BE2C (cell line): ENCODE data around the gene KRT76.
"Not testable (repeated sequence)": the region's sequence is repeated elsewhere in the genome, so short reads cannot be mapped to it uniquely, and the experiment has no call there.

Experiments
- DNase-seq: peaks from one replicate; pipeline ENCODE4 v3.0.0-alpha.2; 2020
- H3K27me3 ChIP-seq: fragments of 250-450 bp; sonication (Bioruptor Pico); 2 replicates; pipeline ENCODE4 v1.5.1; 2020; ENCODE audit warnings: mild to moderate bottlenecking
- H3K36me3 ChIP-seq: fragments of 250-450 bp; sonication (Bioruptor Pico); 2 replicates; pipeline ENCODE4 v1.5.1; 2020; ENCODE audit warnings: mild to moderate bottlenecking
- H3K4me1 ChIP-seq: fragments of 250-450 bp; sonication (Bioruptor Pico); 2 replicates; pipeline ENCODE4 v1.5.1; 2020
- H3K4me3 ChIP-seq: 2 replicates; pipeline ENCODE4 v1.5.1; 2011; ENCODE audit warnings: low read depth, low read length
- H3K9me3 ChIP-seq: fragments of 250-450 bp; sonication (Bioruptor Pico); 2 replicates; pipeline ENCODE4 v1.5.1; 2020
- CTCF ChIP-seq: IDR thresholded peaks from 2 replicates; pipeline ENCODE4 v1.5.1; 2012; ENCODE audit warnings: mild to moderate bottlenecking, low read depth, low read length

KRT76 gene

GRCh38 chr12:52751795-52752194 lies 25.4 kb downstream of the KRT76 start:
- Histone ChIP-seq H3K27me3 (peaks cover 11% of the 10 kb centered on the region; the same call in 1 of the 2 replicates), H3K4me1 (no peaks in the 10 kb centered on the region), H3K36me3 (no peaks in the 10 kb centered on the region), H3K4me3 (no peak overlapping the region), H3K9me3 (no peaks in the 10 kb centered on the region)
- DNase-seq: no peak
- TF ChIP-seq CTCF: no peak

- peaks cover 15% of the 10 kb centered on the region; the same call in 1 of the 2 replicates for H3K27me3 ChIP-seq
- not testable (repeated sequence) for H3K36me3 ChIP-seq, H3K9me3 ChIP-seq, H3K4me3 ChIP-seq, H3K4me1 ChIP-seq, DNase-seq
These were observed 26.6 kb downstream of the KRT76 start for GRCh38 chr12:52750532-52750931.

GRCh38 chr12:52749827-52750226 lies 27.3 kb downstream of the KRT76 start:
- Histone ChIP-seq H3K9me3 (no peaks in the 10 kb centered on the region), H3K27me3 (peaks cover 15% of the 10 kb centered on the region; the same call in 1 of the 2 replicates), H3K4me3 (no peak overlapping the region)

GRCh38 chr12:52748578-52748977 lies 28.6 kb downstream of the KRT76 start:
- no peak overlapping the region for H3K4me3 ChIP-seq
- peaks cover 15% of the 10 kb centered on the region; the same call in 1 of the 2 replicates for H3K27me3 ChIP-seq
- TF ChIP-seq CTCF: no peak
- no peak for DNase-seq
- H3K9me3 ChIP-seq: no peaks in the 10 kb centered on the region
- no peaks in the 10 kb centered on the region for H3K4me1 ChIP-seq
- no peaks in the 10 kb centered on the region for H3K36me3 ChIP-seq

More at GRCh38 chr12:52749827-52750226, 27.3 kb downstream of the KRT76 start:
- no peak for TF ChIP-seq CTCF
- DNase-seq: no peak
- no peaks in the 10 kb centered on the region for H3K4me1 ChIP-seq
- H3K36me3 ChIP-seq: no peaks in the 10 kb centered on the region

GRCh38 chr12:52745554-52745953 lies 31.6 kb downstream of the KRT76 start:
- Histone ChIP-seq H3K27me3 (peaks cover 31% of the 10 kb centered on the region), H3K9me3 (no peaks in the 10 kb centered on the region), H3K4me1 (no peaks in the 10 kb centered on the region), H3K4me3 (no peak overlapping the region), H3K36me3 (no peaks in the 10 kb centered on the region)
- no peak for DNase-seq
- TF ChIP-seq CTCF: no peak

GRCh38 chr12:52744493-52745156 lies 32.5 kb downstream of the KRT76 start:
- H3K9me3 ChIP-seq: no peaks in the 10 kb centered on the region
- peaks cover 28% of the 10 kb centered on the region for H3K27me3 ChIP-seq
- H3K4me1 ChIP-seq: no peaks in the 10 kb centered on the region
- TF ChIP-seq CTCF: no peak
- DNase-seq: no peak
- no peak overlapping the region for H3K4me3 ChIP-seq
- H3K36me3 ChIP-seq: no peaks in the 10 kb centered on the region
